GM10248 (cell line): ENCODE data around the gene KAZN.

Source experiments
- CTCF ChIA-PET: fragments of 300-600 bp; sonication (Branson Sonifier 250); formaldehyde crosslinking; extraction: SDS; loops from one replicate; lab custom pipeline; 2021; ENCODE audit warnings: antibody characterized with exemption; lab: Yijun Ruan, JAX
- POLR2A ChIA-PET: fragments of 350-650 bp; sonication (Branson Sonifier 250); formaldehyde crosslinking; extraction: SDS; loops from one replicate; lab custom pipeline; 2020; ENCODE audit warnings: antibody characterized with exemption; lab: Yijun Ruan, JAX
- DNase-seq: peaks from one replicate; pipeline ENCODE4 v3.0.0; 2012; ENCODE audit errors: extremely low spot score
- CTCF ChIP-seq: IDR thresholded peaks from 2 replicates; pipeline ENCODE4 v1.5.1; 2012; ENCODE audit warnings: mild to moderate bottlenecking, low read depth; ENCODE audit errors: extremely low read depth, missing control alignments, control extremely low read depth

The KAZN gene

GRCh38 chr1:14901371-14901954, 303.0 kb downstream of the KAZN start:
- ChIA-PET CTCF (interaction anchor here (1.1 kb wide), 1 partner anchor 40 kb away, joined by 3 read pairs; no protein-coding TSS in a partner anchor), POLR2A (no interaction called here)
- DNase-seq, result no peak
- no peak for TF ChIP-seq CTCF

DNA sequence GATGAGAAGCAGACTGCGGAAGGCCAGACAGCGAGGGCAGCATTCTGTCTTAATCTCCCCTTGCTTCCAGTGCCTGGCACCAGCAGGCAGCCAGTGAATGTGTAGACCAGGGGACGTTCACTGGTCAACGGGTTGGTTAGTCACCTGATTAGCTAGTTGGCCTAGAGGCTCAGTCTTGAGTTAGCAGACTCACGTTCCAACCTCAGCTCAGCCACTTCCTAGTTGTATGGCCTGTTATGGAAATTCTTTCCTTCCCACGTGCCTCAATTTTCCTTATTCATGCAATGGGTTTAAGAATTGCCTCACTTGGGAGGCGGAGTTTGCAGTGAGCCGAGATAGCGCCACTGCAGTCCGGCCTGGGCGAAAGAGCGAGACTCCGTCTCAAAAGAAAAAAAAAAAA, 305.4 kb downstream of the KAZN start:
- ChIA-PET POLR2A (no interaction called here), CTCF (no interaction called here)
- no peak for DNase-seq
- no peak for TF ChIP-seq CTCF

GRCh38 chr1:14906665-14907064, 308.2 kb downstream of the KAZN start:
- CTCF ChIA-PET, result no interaction called here
- POLR2A ChIA-PET, result no interaction called here
- TF ChIP-seq CTCF, result no peak
- DNase-seq, result no peak

GRCh38 chr1:14907416-14907815, 308.9 kb downstream of the KAZN start:
- no peak for TF ChIP-seq CTCF
- ChIA-PET POLR2A (no interaction called here), CTCF (no interaction called here)
- DNase-seq, result no peak

DNA sequence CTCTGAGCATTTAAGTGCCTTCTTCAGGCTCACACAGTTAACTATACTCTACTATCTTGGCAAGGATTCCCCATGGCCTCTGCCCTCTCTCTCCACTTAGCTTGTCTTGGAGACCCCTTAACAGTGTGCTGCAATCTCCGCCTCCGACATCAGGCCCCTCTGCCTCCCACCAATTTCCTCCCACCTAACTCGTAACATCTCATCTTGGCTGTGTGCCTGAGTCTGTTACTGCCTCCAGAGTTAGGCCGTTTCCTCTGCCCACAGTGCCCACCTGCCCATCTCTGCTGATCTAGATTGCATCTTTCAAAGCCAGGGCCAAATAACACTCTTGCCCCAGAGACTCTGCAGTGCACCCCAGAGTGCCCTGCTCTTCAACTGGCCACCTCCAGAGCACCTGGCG, 310.8 kb downstream of the KAZN start:
- CTCF ChIA-PET, result no interaction called here

GRCh38 chr1:14909920-14910460, 311.5 kb downstream of the KAZN start:
- DNase-seq, result no peak
- CTCF ChIA-PET, result no interaction called here

More for the DNA sequence above, 310.8 kb downstream of the KAZN start:
- POLR2A ChIA-PET, result no interaction called here
- TF ChIP-seq CTCF, result no peak
- DNase-seq, result no peak

More at GRCh38 chr1:14909920-14910460, 311.5 kb downstream of the KAZN start:
- POLR2A ChIA-PET, result no interaction called here
- no peak for TF ChIP-seq CTCF
